ENCODE data around the gene PARVB.

DNA sequence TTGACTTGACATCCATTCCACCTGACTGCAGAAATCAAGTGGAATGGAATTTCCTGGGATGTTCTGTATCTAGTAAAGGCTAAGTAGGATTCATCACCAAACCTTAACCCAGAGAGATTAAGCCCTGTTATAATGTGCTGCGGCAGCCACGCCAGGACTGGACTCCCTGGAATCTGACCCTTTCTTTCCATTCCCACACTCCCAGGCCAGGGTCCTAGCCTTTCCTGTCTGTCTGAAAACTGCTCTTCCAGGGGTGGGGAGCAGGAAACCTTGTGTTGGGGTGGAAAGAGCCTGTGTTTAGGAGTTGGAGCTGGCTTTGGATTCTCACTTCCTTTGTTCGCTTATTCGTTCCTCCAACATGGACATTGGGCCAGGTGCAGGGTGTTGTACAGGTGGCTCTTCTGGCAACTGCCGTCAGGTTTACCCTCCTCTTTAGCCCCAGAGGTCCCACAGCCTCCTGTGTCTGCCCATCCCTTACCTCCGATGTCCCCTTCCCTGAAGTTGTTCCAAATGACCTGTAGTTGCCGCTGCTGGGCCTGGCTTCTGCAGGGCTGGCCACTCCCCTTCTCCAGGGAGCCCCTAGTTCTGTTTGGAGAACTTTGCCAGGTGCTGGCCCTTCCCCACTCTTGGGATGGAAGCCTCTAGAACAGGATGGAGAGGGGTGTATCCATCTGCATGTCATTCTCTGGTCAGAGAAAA lies 20.5 kb upstream of the PARVB start:
- no peak for TF ChIP-seq SUZ12 (IDR thresholded peaks at IDR 0.05; ENCODE audit: extremely low read depth, insufficient read depth, insufficient read length)
- TF ChIP-seq ZNF274 (IDR thresholded peaks at IDR 0.05; ENCODE audit: low read depth, low read length): no peak
- TF ChIP-seq YY1 (IDR thresholded peaks at IDR 0.05; ENCODE audit: insufficient read depth, insufficient read length): no peak

Data from NT2/D1 (cell line).